Testis (tissue), 2 donors: ENCODE measurements around the gene SRL.

Experiments used
- POLR2A ChIP-seq: fragments of 450-650 bp; IDR thresholded peaks from one replicate; pipeline ENCODE4 v1.6.1; 2017; ENCODE audit warnings: antibody characterized with exemption, mild to moderate bottlenecking, moderate library complexity
- TF ChIP-seq, protein P1 (sequence below), 3 experiments: fragments of 450-650 bp in 2 of 3; fragments of 200-600 bp in 1 of 3; sonication (generic) in 1 of 3; IDR thresholded peaks; one replicate each; pipeline ENCODE4 v1.5.1; 2016 to 2019; ENCODE audit warnings: antibody characterized with exemption in 3 of 3, mild to moderate bottlenecking in 2 of 3, moderate library complexity in 1 of 3

DNA sequence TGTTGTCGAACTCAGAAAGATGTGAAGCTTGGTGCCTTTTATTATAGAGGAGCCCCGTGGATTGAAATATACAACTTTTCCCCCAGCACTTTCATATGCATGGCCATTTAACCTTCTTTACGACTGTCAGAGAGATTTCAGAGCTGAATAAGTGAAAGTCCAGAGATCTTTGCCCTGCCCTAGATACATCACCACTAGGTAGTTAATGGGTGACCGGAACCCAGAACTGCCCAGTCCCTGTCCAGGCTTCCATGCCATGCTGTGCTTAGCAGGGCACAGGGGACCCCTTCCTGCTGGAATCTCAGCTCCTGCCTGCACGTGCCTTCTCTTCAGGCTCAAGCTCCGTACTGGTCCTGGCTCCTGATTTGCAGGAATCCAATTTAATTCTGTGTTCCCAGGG is 32.2 kb downstream of the SRL start:
- TF ChIP-seq, protein P1, sequence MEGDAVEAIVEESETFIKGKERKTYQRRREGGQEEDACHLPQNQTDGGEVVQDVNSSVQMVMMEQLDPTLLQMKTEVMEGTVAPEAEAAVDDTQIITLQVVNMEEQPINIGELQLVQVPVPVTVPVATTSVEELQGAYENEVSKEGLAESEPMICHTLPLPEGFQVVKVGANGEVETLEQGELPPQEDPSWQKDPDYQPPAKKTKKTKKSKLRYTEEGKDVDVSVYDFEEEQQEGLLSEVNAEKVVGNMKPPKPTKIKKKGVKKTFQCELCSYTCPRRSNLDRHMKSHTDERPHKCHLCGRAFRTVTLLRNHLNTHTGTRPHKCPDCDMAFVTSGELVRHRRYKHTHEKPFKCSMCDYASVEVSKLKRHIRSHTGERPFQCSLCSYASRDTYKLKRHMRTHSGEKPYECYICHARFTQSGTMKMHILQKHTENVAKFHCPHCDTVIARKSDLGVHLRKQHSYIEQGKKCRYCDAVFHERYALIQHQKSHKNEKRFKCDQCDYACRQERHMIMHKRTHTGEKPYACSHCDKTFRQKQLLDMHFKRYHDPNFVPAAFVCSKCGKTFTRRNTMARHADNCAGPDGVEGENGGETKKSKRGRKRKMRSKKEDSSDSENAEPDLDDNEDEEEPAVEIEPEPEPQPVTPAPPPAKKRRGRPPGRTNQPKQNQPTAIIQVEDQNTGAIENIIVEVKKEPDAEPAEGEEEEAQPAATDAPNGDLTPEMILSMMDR (IDR thresholded peaks at IDR 0.05), result no peak
- TF ChIP-seq POLR2A, result no peak
